Chondrocyte (in vitro differentiated cells): ENCODE results near the gene ACAD10. TPM values are rescaled to one million over a fixed set of nuclear protein-coding genes. Genes with fewer than 3 reads are reported as not detected.

Experiments used
- DNase-seq: peaks from one replicate; pipeline ENCODE4 v3.0.0; 2021; ENCODE audit warnings: mixed read lengths, low spot score
- H3K27ac Mint-ChIP-seq: one replicate; pipeline ENCODE4 v1.8.0; 2021; ENCODE audit warnings: mild to moderate bottlenecking, moderate library complexity, mixed read lengths; ENCODE audit not compliant: unreplicated experiment
- H3K27me3 Mint-ChIP-seq: 2 replicates; pipeline ENCODE4 v1.8.0; 2021; ENCODE audit warnings: low read depth, mixed read lengths
- H3K36me3 Mint-ChIP-seq: 2 replicates; pipeline ENCODE4 v1.8.0; 2021; ENCODE audit warnings: low read depth, mixed read lengths
- H3K4me1 Mint-ChIP-seq: 2 replicates; pipeline ENCODE4 v1.8.0; 2021; ENCODE audit warnings: low read depth, mild to moderate bottlenecking, mixed read lengths
- H3K4me3 Mint-ChIP-seq: one replicate; pipeline ENCODE4 v1.8.0; 2021; ENCODE audit warnings: mild to moderate bottlenecking, moderate library complexity, mixed read lengths; ENCODE audit not compliant: unreplicated experiment
- H3K9me3 Mint-ChIP-seq: 2 replicates; pipeline ENCODE4 v1.8.0; 2021; ENCODE audit warnings: low read depth, mixed read lengths
- CTCF ChIP-seq: fragments of 200-600 bp; sonication (generic); IDR thresholded peaks from 2 replicates; pipeline ENCODE4 v1.5.0; 2021; ENCODE audit warnings: antibody characterized with exemption, mild to moderate bottlenecking, moderate library complexity
- total RNA-seq: library from RNA; stranded (reverse); gene quantifications from 3 replicates; pipeline ENCODE4 v1.2.1, GENCODE V29; 2021

The ACAD10 gene
- total RNA-seq, 1 donor from 2014 or later = 13.0 TPM

- TF ChIP-seq CTCF = no peak
- H3K27me3 Mint-ChIP-seq = no peaks in the 10 kb centered on the region
- no peak for DNase-seq
- H3K9me3 Mint-ChIP-seq = no peaks in the 10 kb centered on the region
- peaks cover 7% of the 10 kb centered on the region for H3K4me1 Mint-ChIP-seq
- H3K36me3 Mint-ChIP-seq = peaks cover 22% of the 10 kb centered on the region
- no peak overlapping the region for H3K27ac Mint-ChIP-seq
- no peak overlapping the region for H3K4me3 Mint-ChIP-seq
These were observed 106.5 kb downstream of the ACAD10 start for GRCh38 chr12:111792155-111792855.

DNA sequence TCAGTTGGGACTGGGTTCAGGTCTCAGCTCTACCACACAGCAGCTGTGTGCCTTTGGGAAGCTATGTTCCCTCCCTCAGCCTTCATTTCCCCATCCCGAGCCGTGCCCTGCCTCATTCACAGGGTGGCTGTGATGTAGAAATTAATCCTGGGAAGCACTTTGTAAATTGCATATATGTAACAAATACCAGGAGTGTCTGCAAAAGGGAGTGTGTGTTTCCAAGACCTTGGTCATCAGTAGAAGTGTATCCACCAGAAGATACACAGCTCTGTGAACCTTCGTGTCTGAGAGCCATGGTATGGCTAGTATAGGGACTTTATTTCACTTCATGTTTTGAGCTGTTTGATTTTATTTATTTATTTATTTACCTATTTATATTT, 107.0 kb downstream of the ACAD10 start:
- no peak for DNase-seq
- Mint-ChIP-seq H3K4me3 (no peak overlapping the region), H3K9me3 (no peaks in the 10 kb centered on the region), H3K27ac (no peak overlapping the region), H3K4me1 (peaks cover 7% of the 10 kb centered on the region), H3K36me3 (peaks cover 24% of the 10 kb centered on the region), H3K27me3 (no peaks in the 10 kb centered on the region)
- no peak for TF ChIP-seq CTCF

- Mint-ChIP-seq H3K9me3 (no peaks in the 10 kb centered on the region), H3K27ac (no peak overlapping the region), H3K4me3 (no peak overlapping the region), H3K4me1 (no peaks in the 10 kb centered on the region), H3K27me3 (no peaks in the 10 kb centered on the region), H3K36me3 (peaks cover 20% of the 10 kb centered on the region)
- DNase-seq = no peak
- no peak for TF ChIP-seq CTCF
These were observed 112.3 kb downstream of the ACAD10 start for GRCh38 chr12:111798182-111798581.

DNA sequence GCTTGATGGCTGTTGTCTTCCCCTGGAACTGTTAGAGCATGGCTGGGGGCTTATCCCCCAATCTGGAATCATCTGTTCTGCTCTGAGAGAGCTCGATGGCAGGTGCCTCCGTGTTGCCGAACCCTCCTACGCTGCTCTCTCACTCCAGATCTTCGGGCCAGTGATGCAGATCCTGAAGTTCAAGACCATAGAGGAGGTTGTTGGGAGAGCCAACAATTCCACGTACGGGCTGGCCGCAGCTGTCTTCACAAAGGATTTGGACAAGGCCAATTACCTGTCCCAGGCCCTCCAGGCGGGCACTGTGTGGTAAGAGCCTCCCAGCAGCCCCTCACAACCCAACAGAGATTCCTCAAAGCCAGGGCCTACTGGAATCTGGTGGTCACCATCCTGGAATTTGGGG, 113.9 kb downstream of the ACAD10 start:
- no peaks in the 10 kb centered on the region for H3K9me3 Mint-ChIP-seq
- peaks cover 19% of the 10 kb centered on the region for H3K36me3 Mint-ChIP-seq
- DNase-seq = peak; percentile 55
- no peaks in the 10 kb centered on the region for H3K4me1 Mint-ChIP-seq
- no peak for TF ChIP-seq CTCF
- no peak overlapping the region for H3K27ac Mint-ChIP-seq
- no peaks in the 10 kb centered on the region for H3K27me3 Mint-ChIP-seq
- H3K4me3 Mint-ChIP-seq = no peak overlapping the region

- H3K36me3 Mint-ChIP-seq = peaks cover 18% of the 10 kb centered on the region
- TF ChIP-seq CTCF = no peak
- DNase-seq = peak; percentile 13
- no peak overlapping the region for H3K4me3 Mint-ChIP-seq
- no peaks in the 10 kb centered on the region for H3K27me3 Mint-ChIP-seq
- H3K9me3 Mint-ChIP-seq = no peaks in the 10 kb centered on the region
- no peak overlapping the region for H3K27ac Mint-ChIP-seq
- no peaks in the 10 kb centered on the region for H3K4me1 Mint-ChIP-seq
These were observed 117.3 kb downstream of the ACAD10 start for GRCh38 chr12:111803038-111803626.
